H9 (cell line): ENCODE results near the gene ZMAT5. TPM values are rescaled to one million over a fixed set of nuclear protein-coding genes. Genes with fewer than 3 reads are reported as not detected.

Experiments
- DNase-seq: peaks from one replicate; pipeline ENCODE4 v3.0.0-alpha.2; 2017
- H2AFZ ChIP-seq: one replicate; pipeline ENCODE4 v1.6.1; 2013; ENCODE audit warnings: mild to moderate bottlenecking, low read length, control low read depth, moderate library complexity
- H2AK5ac ChIP-seq: 2 replicates; pipeline ENCODE4 v1.6.1; 2013; ENCODE audit warnings: low read length, control low read depth, mixed read lengths; ENCODE audit not compliant: insufficient read length
- H2BK120ac ChIP-seq: one replicate; pipeline ENCODE4 v1.6.1; 2013; ENCODE audit warnings: low read depth, mild to moderate bottlenecking, low read length, control low read depth, inconsistent platforms; ENCODE audit not compliant: poor library complexity, severe bottlenecking
- H2BK12ac ChIP-seq: 2 replicates; pipeline ENCODE4 v1.6.1; 2013; ENCODE audit warnings: low read length, control low read depth, mixed read lengths, low read depth; ENCODE audit not compliant: insufficient read length
- H2BK15ac ChIP-seq: 2 replicates; pipeline ENCODE4 v1.6.1; 2013; ENCODE audit warnings: low read depth, low read length, control low read depth
- H2BK20ac ChIP-seq: one replicate; pipeline ENCODE4 v1.6.1; 2013; ENCODE audit warnings: low read depth, mild to moderate bottlenecking, low read length, control low read depth, inconsistent platforms; ENCODE audit not compliant: poor library complexity, severe bottlenecking
- H2BK5ac ChIP-seq: 2 replicates; pipeline ENCODE4 v1.6.1; 2013; ENCODE audit warnings: low read length, control low read depth, mixed read lengths; ENCODE audit not compliant: insufficient read length
- H3K14ac ChIP-seq: 2 replicates; pipeline ENCODE4 v1.6.1; 2013; ENCODE audit warnings: low read length, control low read depth; ENCODE audit not compliant: insufficient read depth
- H3K18ac ChIP-seq: 2 replicates; pipeline ENCODE4 v1.6.1; 2013; ENCODE audit warnings: low read depth, mild to moderate bottlenecking, mixed read lengths, low read length, control low read depth; ENCODE audit not compliant: insufficient read length
- H3K23ac ChIP-seq: 2 replicates; pipeline ENCODE4 v1.6.1; 2013; ENCODE audit warnings: low read length, control low read depth, mixed read lengths, low read depth; ENCODE audit not compliant: insufficient read length
- H3K23me2 ChIP-seq: 2 replicates; pipeline ENCODE4 v1.6.1; 2013; ENCODE audit warnings: low read depth, mild to moderate bottlenecking, mixed read lengths, low read length, control low read depth; ENCODE audit not compliant: insufficient read length, poor library complexity, severe bottlenecking
- H3K27ac ChIP-seq: 2 replicates; pipeline ENCODE4 v1.5.1; 2013; ENCODE audit warnings: low read length, control low read depth, mixed read lengths, low read depth; ENCODE audit not compliant: insufficient read length
- H3K27me3 ChIP-seq: 2 replicates; pipeline ENCODE4 v1.6.1; 2013; ENCODE audit warnings: low read length, control low read depth, inconsistent platforms; ENCODE audit not compliant: insufficient read depth
- H3K4ac ChIP-seq: 2 replicates; pipeline ENCODE4 v1.6.1; 2013; ENCODE audit warnings: low read depth, mild to moderate bottlenecking, control low read depth, inconsistent platforms, low read length, moderate library complexity
- H3K4me1 ChIP-seq: 2 replicates; pipeline ENCODE4 v1.6.1; 2013; ENCODE audit warnings: low read length, control low read depth, inconsistent platforms; ENCODE audit not compliant: insufficient read depth
- H3K4me2 ChIP-seq: 2 replicates; pipeline ENCODE4 v1.6.1; 2013; ENCODE audit warnings: low read length, control low read depth, mixed read lengths; ENCODE audit not compliant: insufficient read length, insufficient read depth
- H3K56ac ChIP-seq: 2 replicates; pipeline ENCODE4 v1.6.1; 2013; ENCODE audit warnings: low read depth, mild to moderate bottlenecking, mixed read lengths, low read length, control low read depth; ENCODE audit not compliant: insufficient read length
- H3K79me1 ChIP-seq: 2 replicates; pipeline ENCODE4 v1.6.1; 2013; ENCODE audit warnings: low read depth, mild to moderate bottlenecking, moderate library complexity, low read length, control low read depth, inconsistent platforms; ENCODE audit not compliant: insufficient read depth, poor library complexity, severe bottlenecking
- H3K79me2 ChIP-seq: 2 replicates; pipeline ENCODE4 v1.6.1; 2013; ENCODE audit warnings: low read length, control low read depth, inconsistent platforms; ENCODE audit not compliant: insufficient read depth
- H3K9ac ChIP-seq: 2 replicates; pipeline ENCODE4 v1.6.1; 2013; ENCODE audit warnings: low read length, control low read depth, mixed read lengths; ENCODE audit not compliant: insufficient read length; ENCODE audit errors: extremely low read depth
- H3K9me3 ChIP-seq: one replicate; pipeline ENCODE4 v1.6.1; 2013; ENCODE audit warnings: low read depth, low read length, inconsistent platforms; ENCODE audit not compliant: control insufficient read depth
- H3T11ph ChIP-seq: one replicate; pipeline ENCODE4 v1.6.1; 2013; ENCODE audit warnings: mild to moderate bottlenecking, low read length, control low read depth, inconsistent platforms
- H4K20me1 ChIP-seq: one replicate; pipeline ENCODE4 v1.6.1; 2013; ENCODE audit not compliant: control insufficient read depth, insufficient read length, insufficient read depth
- H4K5ac ChIP-seq: 2 replicates; pipeline ENCODE4 v1.6.1; 2013; ENCODE audit warnings: low read depth, mild to moderate bottlenecking, mixed read lengths, low read length, control low read depth; ENCODE audit not compliant: insufficient read length
- H4K8ac ChIP-seq: replicated peaks from 2 replicates; pipeline ENCODE4 v1.6.1; 2013; ENCODE audit warnings: low read length, control low read depth, mixed read lengths, low read depth; ENCODE audit not compliant: insufficient read length
- H4K91ac ChIP-seq: 2 replicates; pipeline ENCODE4 v1.6.1; 2013; ENCODE audit warnings: low read depth, mild to moderate bottlenecking, moderate library complexity, mixed read lengths, low read length, control low read depth; ENCODE audit not compliant: insufficient read length
- H3K27ac Mint-ChIP-seq, 3 experiments: 2 replicates in 2 of 3; 3 replicates in 1 of 3; pipeline ENCODE4 v1.8.0; 2020 to 2021; ENCODE audit warnings: mixed read lengths in 3 of 3, mild to moderate bottlenecking in 1 of 3, moderate library complexity in 1 of 3
- H3K27me3 Mint-ChIP-seq: 2 replicates; pipeline ENCODE4 v1.8.0; 2021; ENCODE audit warnings: low read depth, mild to moderate bottlenecking, moderate library complexity, mixed read lengths
- H3K36me3 Mint-ChIP-seq, 3 experiments: 2 replicates in 2 of 3; 3 replicates in 1 of 3; pipeline ENCODE4 v1.8.0; 2020 to 2021; ENCODE audit warnings: low read depth in 3 of 3, mixed read lengths in 3 of 3; ENCODE audit not compliant: insufficient read depth in 1 of 3
- H3K4me1 Mint-ChIP-seq, 2 experiments: 2 replicates each; pipeline ENCODE4 v1.8.0; 2020; ENCODE audit warnings: mixed read lengths in 2 of 2
- H3K4me3 Mint-ChIP-seq, 2 experiments: 2 replicates in 1 of 2; 3 replicates in 1 of 2; pipeline ENCODE4 v1.8.0; 2020 to 2021; ENCODE audit warnings: mild to moderate bottlenecking in 2 of 2, mixed read lengths in 2 of 2, moderate library complexity in 1 of 2
- H3K9me3 Mint-ChIP-seq, 2 experiments: 2 replicates in 1 of 2; 3 replicates in 1 of 2; pipeline ENCODE4 v1.8.0; 2020; ENCODE audit warnings: mild to moderate bottlenecking in 2 of 2, mixed read lengths in 2 of 2, moderate library complexity in 1 of 2
- CTCF ChIP-seq: fragments of 200-600 bp; sonication (generic); conservative IDR thresholded peaks from 3 replicates; pipeline ENCODE4 v1.8.0; 2021; ENCODE audit warnings: antibody characterized with exemption, mild to moderate bottlenecking
- WGBS: extraction: QIAGEN DNeasy Blood & Tissue Kit; methylation state at CpG from one replicate; pipeline ENCODE4 v1.1.7; 2013; ENCODE audit warnings: missing lambda C conversion rate, low lambda C conversion rate, mixed read lengths; ENCODE audit not compliant: insufficient read length; ENCODE audit errors: extremely low coverage; 5-methylcytosine and 5-hydroxymethylcytosine counted together
- total RNA-seq: library from RNA; stranded (reverse); gene quantifications from 2 replicates; pipeline ENCODE4 v1.2.1, GENCODE V29; 2021

ZMAT5 gene
- total RNA-seq, 1 experiment from 2014 or later, result 13.9 TPM

GRCh38 chr22:29733362-29734201 is 33.2 kb downstream of the ZMAT5 start:
- Histone ChIP-seq H4K8ac (no peak overlapping the region), H3K9me3 (no peaks in the 10 kb centered on the region), H4K5ac (no peak overlapping the region), H3K23me2 (no peaks in the 10 kb centered on the region), H3K23ac (no peak overlapping the region), H3K27ac (no peak overlapping the region), H3K4ac (no peak overlapping the region), H3K18ac (no peak overlapping the region), H3K27me3 (no peaks in the 10 kb centered on the region), H3K79me2 (no peaks in the 10 kb centered on the region), H2BK20ac (no peak overlapping the region), H2BK12ac (no peak overlapping the region), H2AFZ (no peak overlapping the region), H3K14ac (no peak overlapping the region), H4K91ac (no peak overlapping the region), H3K4me2 (no peak overlapping the region), H3K56ac (no peak overlapping the region), H2BK15ac (no peak overlapping the region), H2BK120ac (no peak overlapping the region), H4K20me1 (peaks cover 2% of the 10 kb centered on the region), H3K79me1 (no peaks in the 10 kb centered on the region), H3K4me1 (no peaks in the 10 kb centered on the region), H2BK5ac (no peak overlapping the region), H3T11ph (no peak overlapping the region), H3K9ac (no peak overlapping the region), H2AK5ac (no peak overlapping the region)
- Mint-ChIP-seq H3K27ac (peak overlapping the region in 2 of 3 experiments; percentile 51 to 93; a peak in 3 of 7 replicates), H3K27me3 (no peaks in the 10 kb centered on the region), H3K9me3 (no peaks in the 10 kb centered on the region), H3K4me3 (no peak overlapping the region), H3K36me3 (no peaks in the 10 kb centered on the region; a peak in 1 of 7 replicates), H3K4me1 (peaks cover 8 to 22% of the 10 kb centered on the region in 2 experiments)
- TF ChIP-seq CTCF, result no peak
- DNase-seq, result no peak
- no CpG with 5 or more reads among the region's 19 CpGs for WGBS
